Gastrocnemius medialis (tissue), 4 donors: ENCODE results near the gene C1QTNF8. TPM values are rescaled to one million over a fixed set of nuclear protein-coding genes. Genes with fewer than 3 reads are reported as not detected.

ENCODE experiments used
- ATAC-seq, 2 donors: fragments of 150-250 bp; one replicate each; pipeline ENCODE4 v1.9.1; 2016
- DNase-seq, 2 donors: peaks; one replicate each; pipeline ENCODE4 v3.0.0-alpha.2; 2019
- H3K27ac ChIP-seq, 4 donors: fragments of 200-600 bp; sonication (generic); 1 replicate in 1 of 4; 2 replicates in 3 of 4; pipeline ENCODE4 v1.5.1; 2016 to 2018; ENCODE audit warnings: mild to moderate bottlenecking in 2 of 4, moderate library complexity in 1 of 4
- H3K27me3 ChIP-seq, 3 donors: fragments of 200-600 bp; sonication (generic) in 2 of 3; 1 replicate in 1 of 3; 2 replicates in 2 of 3; pipeline versions ENCODE4 v1.5.1 to v1.6.0; 2016 to 2019; ENCODE audit warnings: mild to moderate bottlenecking in 1 of 3, moderate library complexity in 1 of 3
- H3K36me3 ChIP-seq, 2 donors: fragments of 200-600 bp; sonication (generic) in 1 of 2; one replicate each; pipeline ENCODE4 v1.5.1; 2017 to 2018
- H3K4me1 ChIP-seq, 2 donors: fragments of 200-600 bp; sonication (generic) in 1 of 2; one replicate each; pipeline ENCODE4 v1.5.1; 2016 to 2017; ENCODE audit warnings: mild to moderate bottlenecking in 2 of 2
- H3K4me3 ChIP-seq, 4 donors: fragments of 200-600 bp; sonication (generic) in 3 of 4; 1 replicate in 1 of 4; 2 replicates in 3 of 4; pipeline ENCODE4 v1.5.1; 2016 to 2019; ENCODE audit warnings: mild to moderate bottlenecking in 2 of 4
- H3K9me3 ChIP-seq, 3 donors: fragments of 200-600 bp; sonication (generic) in 2 of 3; 1 replicate in 1 of 3; 2 replicates in 2 of 3; pipeline ENCODE4 v1.5.1; 2016 to 2019
- POLR2A ChIP-seq, 2 donors: fragments of 450-650 bp; IDR thresholded peaks; one replicate each; pipeline ENCODE4 v1.6.1; 2017; ENCODE audit warnings: antibody characterized with exemption in 2 of 2, mild to moderate bottlenecking in 2 of 2, moderate library complexity in 2 of 2
- in situ Hi-C, 4 donors: fragments of 200-750 bp; cut with MboI; loops; one replicate each; pipeline versions ENCODE4 v1.15.0 to v1.8.0; 2017; ENCODE audit warnings: low sequenced_read_pairs in 4 of 4
- intact Hi-C: fragments of 100-400 bp; cut with DNase I; formaldehyde crosslinking; loops from one replicate; pipeline ENCODE4 v1.15.1; 2023; ENCODE audit warnings: low total_unique reads
- total RNA-seq, 4 donors: library from RNA; depleted of rRNA; stranded (reverse); fragments of >200 nt; gene quantifications; one replicate each; pipeline versions ENCODE4 v1.1.0 to v1.2.3, GENCODE V29; 2016
- TF ChIP-seq, protein P1 (sequence below), 5 experiments: fragments of 450-650 bp in 3 of 5; fragments of 200-600 bp in 2 of 5; sonication (generic) in 2 of 5; IDR thresholded peaks in 4 of 5; conservative IDR thresholded peaks in 1 of 5; 1 replicate in 4 of 5; 2 replicates in 1 of 5; pipeline ENCODE4 v1.5.1; 2016 to 2019; ENCODE audit warnings: antibody characterized with exemption in 5 of 5, mild to moderate bottlenecking in 3 of 5, moderate library complexity in 3 of 5

Gene C1QTNF8
- total RNA-seq, 4 donors from 2014 or later = not detected

DNA sequence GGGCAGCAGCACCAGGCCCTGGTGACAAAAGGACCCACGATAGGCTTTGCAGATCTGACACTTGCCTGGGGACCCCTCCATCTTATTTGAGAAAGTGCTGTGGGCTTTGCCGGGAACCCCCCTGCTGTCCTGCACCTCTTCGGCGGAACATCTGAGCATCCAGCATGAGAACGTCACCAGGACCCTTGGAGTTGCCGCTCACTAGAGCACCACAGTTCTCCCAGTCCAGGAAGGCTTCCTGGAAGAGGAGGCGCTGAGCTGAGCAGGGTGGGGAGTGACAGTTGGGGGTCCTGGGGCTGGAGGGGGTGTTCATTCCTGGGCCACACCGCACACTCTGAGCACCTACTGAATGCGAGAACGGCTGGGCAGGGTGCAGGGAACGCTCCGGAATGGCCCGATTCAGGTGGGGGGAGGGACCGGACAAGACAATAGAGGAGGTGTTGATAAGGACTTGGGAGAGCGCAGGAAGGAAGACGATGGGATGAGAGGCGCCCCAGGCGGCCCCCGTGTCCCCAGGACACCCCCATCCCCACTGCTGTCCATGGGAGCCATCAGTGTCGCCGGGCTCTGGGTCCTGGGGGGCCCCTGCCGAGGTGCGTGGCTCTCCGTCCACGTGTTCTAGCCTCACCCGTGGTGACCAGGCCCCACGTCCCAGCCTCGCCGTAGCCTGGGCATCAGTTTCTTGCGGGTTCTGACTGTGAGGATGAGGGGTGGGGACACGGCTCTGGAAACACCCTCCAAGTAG lies 32.1 kb upstream of the C1QTNF8 start:
- no peak for DNase-seq

DNA sequence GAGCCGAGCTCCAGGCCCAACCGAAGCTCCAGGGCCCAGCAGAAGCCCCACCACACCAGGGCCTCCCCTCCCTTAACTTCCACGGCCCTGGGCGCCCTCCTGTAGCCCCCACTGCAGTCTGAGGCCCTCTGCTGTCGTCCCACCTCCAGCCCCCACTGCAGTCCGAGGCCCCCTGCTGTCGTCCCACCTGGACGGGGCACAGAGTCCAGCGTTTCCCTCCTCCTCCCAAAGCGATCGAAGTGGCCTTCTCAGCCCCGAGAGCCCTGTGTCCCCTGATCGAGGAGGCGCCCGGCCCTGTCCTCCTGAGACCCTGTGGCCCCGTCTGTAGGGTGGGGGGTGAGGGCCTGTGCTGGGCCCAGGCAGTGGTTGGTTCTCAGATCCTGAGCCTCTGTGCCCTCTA lies 31.1 kb upstream of the C1QTNF8 start:
- in situ Hi-C loops (no loop called here), intact Hi-C loops (no loop called here)
- Histone ChIP-seq H3K36me3 (no peaks in the 10 kb centered on the region), H3K9me3 (no peaks in the 10 kb centered on the region), H3K27ac (no peak overlapping the region), H3K27me3 (peaks cover 5 to 8% (median 8%) of the 10 kb centered on the region in 3 donors), H3K4me3 (no peak overlapping the region), H3K4me1 (no peaks in the 10 kb centered on the region)
- TF ChIP-seq, protein P1, sequence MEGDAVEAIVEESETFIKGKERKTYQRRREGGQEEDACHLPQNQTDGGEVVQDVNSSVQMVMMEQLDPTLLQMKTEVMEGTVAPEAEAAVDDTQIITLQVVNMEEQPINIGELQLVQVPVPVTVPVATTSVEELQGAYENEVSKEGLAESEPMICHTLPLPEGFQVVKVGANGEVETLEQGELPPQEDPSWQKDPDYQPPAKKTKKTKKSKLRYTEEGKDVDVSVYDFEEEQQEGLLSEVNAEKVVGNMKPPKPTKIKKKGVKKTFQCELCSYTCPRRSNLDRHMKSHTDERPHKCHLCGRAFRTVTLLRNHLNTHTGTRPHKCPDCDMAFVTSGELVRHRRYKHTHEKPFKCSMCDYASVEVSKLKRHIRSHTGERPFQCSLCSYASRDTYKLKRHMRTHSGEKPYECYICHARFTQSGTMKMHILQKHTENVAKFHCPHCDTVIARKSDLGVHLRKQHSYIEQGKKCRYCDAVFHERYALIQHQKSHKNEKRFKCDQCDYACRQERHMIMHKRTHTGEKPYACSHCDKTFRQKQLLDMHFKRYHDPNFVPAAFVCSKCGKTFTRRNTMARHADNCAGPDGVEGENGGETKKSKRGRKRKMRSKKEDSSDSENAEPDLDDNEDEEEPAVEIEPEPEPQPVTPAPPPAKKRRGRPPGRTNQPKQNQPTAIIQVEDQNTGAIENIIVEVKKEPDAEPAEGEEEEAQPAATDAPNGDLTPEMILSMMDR (IDR thresholded peaks at IDR 0.05 in 4 of 5, conservative IDR thresholded peaks at IDR 0.05 in 1 of 5) = no peak
- no peak for TF ChIP-seq POLR2A (IDR thresholded peaks at IDR 0.05)
- no peak for DNase-seq
- no peak for ATAC-seq

More for the DNA sequence above, 32.1 kb upstream of the C1QTNF8 start:
- H3K27ac ChIP-seq = no peak overlapping the region
- no peaks in the 10 kb centered on the region for H3K9me3 ChIP-seq
- H3K36me3 ChIP-seq = no peaks in the 10 kb centered on the region
- no peak for ATAC-seq
- H3K27me3 ChIP-seq = peaks cover 3 to 8% (median 6%) of the 10 kb centered on the region in 3 donors
- H3K4me3 ChIP-seq = no peak overlapping the region
- intact Hi-C loops (no loop called here), in situ Hi-C loops (no loop called here)
- no peaks in the 10 kb centered on the region for H3K4me1 ChIP-seq
- no peak for TF ChIP-seq POLR2A (IDR thresholded peaks at IDR 0.05)
- TF ChIP-seq, protein P1 (IDR thresholded peaks at IDR 0.05 in 4 of 5, conservative IDR thresholded peaks at IDR 0.05 in 1 of 5) = no peak

DNA sequence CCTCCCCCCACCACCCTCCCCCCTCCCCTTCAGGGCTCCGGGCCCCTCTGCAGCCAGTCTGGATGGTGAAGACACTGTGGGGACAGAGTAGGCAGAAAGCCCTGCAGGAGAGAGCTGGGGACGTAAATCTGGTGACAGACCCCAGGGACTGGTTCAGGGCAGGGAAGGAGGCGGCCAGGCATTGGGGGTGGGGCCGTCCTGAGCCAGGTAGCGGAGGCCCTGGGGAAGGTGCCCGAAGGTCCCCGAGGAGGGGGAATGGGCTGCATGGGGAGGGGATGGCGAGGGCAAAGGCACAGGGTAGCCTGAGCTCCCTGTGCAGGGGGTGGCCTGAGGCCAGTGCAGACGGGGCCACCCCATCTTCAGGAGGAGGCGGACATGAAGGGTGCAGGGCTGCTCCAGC lies 30.5 kb upstream of the C1QTNF8 start:
- Histone ChIP-seq H3K27me3 (peaks cover 5 to 8% (median 8%) of the 10 kb centered on the region in 3 donors), H3K4me3 (no peak overlapping the region), H3K36me3 (no peaks in the 10 kb centered on the region), H3K4me1 (no peaks in the 10 kb centered on the region), H3K27ac (no peak overlapping the region), H3K9me3 (no peaks in the 10 kb centered on the region)
- TF ChIP-seq, protein P1 (IDR thresholded peaks at IDR 0.05 in 4 of 5, conservative IDR thresholded peaks at IDR 0.05 in 1 of 5) = no peak
- TF ChIP-seq POLR2A (IDR thresholded peaks at IDR 0.05) = no peak
- DNase-seq (no peak), ATAC-seq (no peak)
- intact Hi-C loops (no loop called here), in situ Hi-C loops (no loop called here)

DNA sequence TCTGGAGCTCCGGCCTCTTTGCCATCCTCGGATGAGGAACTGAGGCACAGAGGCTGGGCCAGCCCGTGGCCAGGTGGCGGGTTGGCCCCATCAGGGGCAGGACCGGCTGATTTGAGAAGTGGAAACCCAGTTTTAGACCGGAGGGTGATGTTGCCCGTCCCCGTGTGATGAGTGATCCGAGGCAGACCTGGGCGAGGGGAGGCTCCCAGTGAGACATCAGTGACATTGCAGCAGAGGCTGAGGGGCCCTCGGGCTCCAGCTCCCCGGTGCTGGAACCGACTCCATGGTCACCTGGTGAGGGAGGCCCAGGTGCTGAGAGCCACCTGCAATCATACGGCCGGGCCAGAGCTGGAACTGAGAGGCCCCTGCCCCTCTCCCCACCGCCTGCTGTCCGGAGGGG lies 30.0 kb upstream of the C1QTNF8 start:
- H3K4me1 ChIP-seq = no peaks in the 10 kb centered on the region
- in situ Hi-C loops = no loop called here
- TF ChIP-seq, protein P1 (IDR thresholded peaks at IDR 0.05 in 4 of 5, conservative IDR thresholded peaks at IDR 0.05 in 1 of 5) = no peak

More for the DNA sequence above, 30.0 kb upstream of the C1QTNF8 start:
- DNase-seq = no peak
- intact Hi-C loops = no loop called here
- Histone ChIP-seq H3K36me3 (no peaks in the 10 kb centered on the region), H3K27me3 (peaks cover 5 to 12% (median 8%) of the 10 kb centered on the region in 3 donors), H3K27ac (no peak overlapping the region), H3K4me3 (no peak overlapping the region), H3K9me3 (no peaks in the 10 kb centered on the region)
- ATAC-seq = no peak
